KMS-11 (cell line): Measurements from ENCODE around the gene ABCA1.

Experiments used
- H2AFZ ChIP-seq: fragments of 200-600 bp; sonication (generic); 2 replicates; pipeline ENCODE4 v1.6.1; 2016; ENCODE audit warnings: antibody characterized with exemption, mixed run types, low read depth
- H3K27ac ChIP-seq: fragments of 200-600 bp; sonication (generic); 2 replicates; pipeline ENCODE4 v1.6.1; 2016; ENCODE audit warnings: mild to moderate bottlenecking, mixed run types
- H3K27me3 ChIP-seq: fragments of 200-600 bp; sonication (generic); 2 replicates; pipeline ENCODE4 v1.6.1; 2017; ENCODE audit warnings: mild to moderate bottlenecking, low read depth, mixed run types, moderate library complexity; ENCODE audit not compliant: insufficient read depth
- H3K36me3 ChIP-seq: fragments of 200-600 bp; sonication (generic); 2 replicates; pipeline ENCODE4 v1.6.1; 2017; ENCODE audit warnings: mild to moderate bottlenecking, mixed run types; ENCODE audit not compliant: insufficient read depth
- H3K4me1 ChIP-seq: fragments of 200-600 bp; sonication (generic); 2 replicates; pipeline ENCODE4 v1.6.1; 2016; ENCODE audit warnings: mild to moderate bottlenecking, low read depth, mixed run types; ENCODE audit not compliant: poor library complexity, severe bottlenecking
- H3K4me2 ChIP-seq: fragments of 200-600 bp; sonication (generic); 2 replicates; pipeline ENCODE4 v1.7.0; 2016; ENCODE audit warnings: mild to moderate bottlenecking, mixed run types
- H3K4me3 ChIP-seq: fragments of 200-600 bp; sonication (generic); IDR thresholded peaks from 2 replicates; pipeline ENCODE4 v1.6.1; 2017; ENCODE audit warnings: low read depth, low read length, mixed read lengths; ENCODE audit not compliant: insufficient read depth
- H3K79me2 ChIP-seq: fragments of 200-600 bp; sonication (generic); 2 replicates; pipeline ENCODE4 v1.6.1; 2016; ENCODE audit warnings: low read depth, mixed run types; ENCODE audit not compliant: insufficient read depth
- H3K9ac ChIP-seq: fragments of 200-600 bp; sonication (generic); 2 replicates; pipeline ENCODE4 v1.6.1; 2016; ENCODE audit warnings: mild to moderate bottlenecking, mixed run types
- H4K20me1 ChIP-seq: fragments of 200-600 bp; sonication (generic); 2 replicates; pipeline ENCODE4 v1.6.1; 2016; ENCODE audit warnings: mild to moderate bottlenecking, mixed run types; ENCODE audit not compliant: insufficient read depth
- CTCF ChIP-seq: fragments of 200-600 bp; sonication (generic); conservative IDR thresholded peaks from 2 replicates; pipeline ENCODE4 v1.6.1; 2017; ENCODE audit warnings: low read depth, mild to moderate bottlenecking, antibody characterized with exemption, low read length, moderate library complexity, mixed read lengths

The ABCA1 gene

GRCh38 chr9:104780796-104781395 is 147.1 kb downstream of the ABCA1 start:
- no peaks in the 10 kb centered on the region; the same call in 1 of the 2 replicates for H3K36me3 ChIP-seq
- H3K27ac ChIP-seq: no peak overlapping the region
- no peaks in the 10 kb centered on the region for H4K20me1 ChIP-seq
- H3K9ac ChIP-seq: no peak overlapping the region
- H3K4me2 ChIP-seq: no peak overlapping the region
- H3K4me1 ChIP-seq: peaks cover 9% of the 10 kb centered on the region
- no peaks in the 10 kb centered on the region for H3K79me2 ChIP-seq
- peak; percentile 30; the same call in 1 of the 2 replicates for TF ChIP-seq CTCF
- no peaks in the 10 kb centered on the region for H3K27me3 ChIP-seq
- no peak overlapping the region for H2AFZ ChIP-seq
- H3K4me3 ChIP-seq: no peak overlapping the region

GRCh38 chr9:104779946-104780535 is 147.9 kb downstream of the ABCA1 start:
- H2AFZ ChIP-seq: no peak overlapping the region
- no peak overlapping the region for H3K4me3 ChIP-seq
- no peak overlapping the region for H3K9ac ChIP-seq
- no peaks in the 10 kb centered on the region for H3K79me2 ChIP-seq
- no peaks in the 10 kb centered on the region for H3K27me3 ChIP-seq
- peaks cover 18% of the 10 kb centered on the region for H3K4me1 ChIP-seq
- H3K36me3 ChIP-seq: no peaks in the 10 kb centered on the region; the same call in 1 of the 2 replicates
- H3K27ac ChIP-seq: no peak overlapping the region
- no peaks in the 10 kb centered on the region for H4K20me1 ChIP-seq
- no peak overlapping the region for H3K4me2 ChIP-seq
- TF ChIP-seq CTCF: no peak

DNA sequence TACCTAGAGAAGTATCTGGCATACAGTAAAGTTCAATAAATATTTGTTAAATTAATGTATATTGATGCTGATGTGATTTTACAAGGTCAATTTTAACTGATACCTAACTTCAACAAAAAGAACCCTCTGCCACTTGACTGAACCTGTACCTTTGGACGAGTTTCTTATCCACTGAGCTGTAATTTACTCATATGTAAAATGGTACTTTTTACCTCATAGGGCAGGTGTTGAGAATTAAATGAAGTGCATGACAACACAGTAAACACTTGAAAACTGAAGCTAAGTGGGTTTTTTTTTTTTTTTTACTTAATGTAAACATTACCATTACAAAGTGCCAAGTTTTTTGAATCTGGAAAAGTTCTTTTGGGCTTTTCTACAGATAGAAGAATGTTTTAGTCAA is 148.6 kb downstream of the ABCA1 start:
- Histone ChIP-seq H4K20me1 (no peaks in the 10 kb centered on the region), H3K79me2 (no peaks in the 10 kb centered on the region), H3K9ac (no peak overlapping the region), H3K4me1 (peaks cover 25% of the 10 kb centered on the region), H3K27ac (no peak overlapping the region), H3K4me3 (no peak overlapping the region), H3K27me3 (no peaks in the 10 kb centered on the region), H2AFZ (no peak overlapping the region), H3K4me2 (no peak overlapping the region), H3K36me3 (no peaks in the 10 kb centered on the region)
- TF ChIP-seq CTCF: no peak

DNA sequence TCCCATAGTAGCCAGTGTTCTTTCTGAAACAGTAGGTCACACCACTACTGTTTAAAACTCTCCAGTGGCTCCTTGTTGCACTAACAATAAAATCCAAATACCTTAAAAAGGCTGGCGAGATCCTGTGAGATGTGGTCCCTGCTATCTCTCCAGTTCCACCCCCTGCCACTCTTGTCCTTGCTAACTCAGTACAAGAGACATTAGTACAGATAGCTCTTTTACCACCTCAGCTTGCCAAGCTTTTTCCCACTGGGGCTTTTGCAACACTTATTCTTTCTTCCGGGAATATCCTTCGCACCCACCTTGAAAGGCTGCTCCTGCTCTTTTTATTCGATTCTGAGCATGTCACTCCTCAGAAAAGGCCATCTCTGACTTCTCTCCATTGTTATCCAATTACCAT is 149.2 kb downstream of the ABCA1 start:
- H3K4me3 ChIP-seq: no peak overlapping the region
- peaks cover 30% of the 10 kb centered on the region for H3K4me1 ChIP-seq
- H3K9ac ChIP-seq: no peak overlapping the region
- no peak overlapping the region for H2AFZ ChIP-seq
- no peaks in the 10 kb centered on the region for H3K79me2 ChIP-seq
- no peaks in the 10 kb centered on the region for H4K20me1 ChIP-seq
- H3K4me2 ChIP-seq: no peak overlapping the region
- no peak for TF ChIP-seq CTCF
- no peak overlapping the region for H3K27ac ChIP-seq
- no peaks in the 10 kb centered on the region for H3K27me3 ChIP-seq
- no peaks in the 10 kb centered on the region for H3K36me3 ChIP-seq
